Measurements from ENCODE around the gene SLAIN1. TPM values are rescaled to one million over a fixed set of nuclear protein-coding genes. Genes with fewer than 3 reads are reported as not detected.

SLAIN1 gene
- total and polyA plus RNA-seq, 2 of the 13 experiments (the other 11 are each of a cell fraction or from before 2014, with no cell fraction given): 1.2 to 4.5 TPM

GRCh38 chr13:77725071-77725470 lies 27.6 kb downstream of the SLAIN1 start:
- Histone ChIP-seq H3K27me3 (ENCODE audit: control insufficient read depth in 1 of 2, insufficient read depth in 2 of 2, low read length in 2 of 2) (no peaks in the 10 kb centered on the region), H3K4me3 (replicated peaks in 1 of 3; ENCODE audit: insufficient read depth in 1 of 3, low read depth in 2 of 3, low read length in 3 of 3) (no peak overlapping the region), H2AFZ (ENCODE audit: low read length) (no peak overlapping the region), H3K9me3 (ENCODE audit: low read length) (no peaks in the 10 kb centered on the region), H3K36me3 (replicated peaks in 1 of 2; ENCODE audit: control insufficient read depth in 1 of 2, insufficient read depth in 2 of 2, low read length in 2 of 2) (no peaks in the 10 kb centered on the region), H3K79me2 (ENCODE audit: insufficient read depth, low read length) (no peaks in the 10 kb centered on the region), H3K9ac (ENCODE audit: insufficient read depth, low read depth, low read length) (no peak overlapping the region), H3K4me1 (ENCODE audit: insufficient read depth, low read length) (no peaks in the 10 kb centered on the region), H3K27ac (ENCODE audit: extremely low read length, insufficient read depth, low read length) (no peak overlapping the region), H3K4me2 (ENCODE audit: low read depth, low read length) (no peak overlapping the region), H4K20me1 (ENCODE audit: insufficient read depth, low read length) (no peaks in the 10 kb centered on the region)
- no TSS peak for BruUV-seq (replicated peaks)
- no peak for DNase-seq (ENCODE audit: low spot score)
- ATAC-seq: no peak
- in situ Hi-C loops (cut with HindIII; ENCODE audit: extremely low pct_ligation_motif_present, low pct_unique_long_range_greater_than_20kb) (no loop called here), intact Hi-C loops (cut with micrococcal nuclease; ENCODE audit: unreplicated experiment) (no loop called here)
- ChIA-PET POLR2A (no interaction called here), CTCF (ENCODE audit: low intra/inter-chr PET ratio, low total read pairs) (no interaction called here)
- no peak for FAIRE-seq
- no peak for TF ChIP-seq FOXP4 (CRISPR knock-in tag; IDR thresholded peaks at IDR 0.05)
- no peak for TF ChIP-seq HDAC2 (CRISPR knock-in tag; IDR thresholded peaks at IDR 0.05)
- TF ChIP-seq FOXA1 (IDR thresholded peaks at IDR 0.05): no peak
- TF ChIP-seq FOXA1 (CRISPR knock-in tag; IDR thresholded peaks at IDR 0.05): no peak
- no peak for TF ChIP-seq ZHX2 (IDR thresholded peaks at IDR 0.05; ENCODE audit: low read depth)
- TF ChIP-seq ZHX2 (CRISPR knock-in tag; IDR thresholded peaks at IDR 0.05; ENCODE audit: borderline replicate concordance): no peak
- TF ChIP-seq FOXO1 (CRISPR knock-in tag; IDR thresholded peaks at IDR 0.05): no peak
- TF ChIP-seq ESRRA (CRISPR knock-in tag; IDR thresholded peaks at IDR 0.05; ENCODE audit: low read depth): no peak
- WGBS (ENCODE audit: low lambda C conversion rate): 3% methylated on average over 1 of the region's 1 CpG

Measured in HepG2 (cell line).